ENCODE data around the gene ZSCAN30. TPM values are rescaled to one million over a fixed set of nuclear protein-coding genes. Genes with fewer than 3 reads are reported as not detected.
"Not testable (repeated sequence)": the region's sequence is repeated elsewhere in the genome, so short reads cannot be mapped to it uniquely, and the experiment has no call there.

The ZSCAN30 gene
- total RNA-seq, 1 donor from 2014 or later = 19.4 TPM

GRCh38 chr18:35236571-35237363 is 53.3 kb downstream of the ZSCAN30 start:
- intact Hi-C loops (cut with DNase I) = no loop called here
- Histone ChIP-seq H3K9me3 (no peaks in the 10 kb centered on the region), H3K27me3 (no peaks in the 10 kb centered on the region), H3K4me3 (no peak overlapping the region), H3K4me1 (peaks cover 7% of the 10 kb centered on the region), H3K36me3 (no peaks in the 10 kb centered on the region), H3K27ac (no peak overlapping the region)
- TF ChIP-seq POLR2A (IDR thresholded peaks at IDR 0.05) (no peak), POLR2AphosphoS5 (IDR thresholded peaks at IDR 0.05; ENCODE audit: insufficient read depth in 1 of 2, low read depth in 1 of 2) (no peak)
- TF ChIP-seq, protein P1, sequence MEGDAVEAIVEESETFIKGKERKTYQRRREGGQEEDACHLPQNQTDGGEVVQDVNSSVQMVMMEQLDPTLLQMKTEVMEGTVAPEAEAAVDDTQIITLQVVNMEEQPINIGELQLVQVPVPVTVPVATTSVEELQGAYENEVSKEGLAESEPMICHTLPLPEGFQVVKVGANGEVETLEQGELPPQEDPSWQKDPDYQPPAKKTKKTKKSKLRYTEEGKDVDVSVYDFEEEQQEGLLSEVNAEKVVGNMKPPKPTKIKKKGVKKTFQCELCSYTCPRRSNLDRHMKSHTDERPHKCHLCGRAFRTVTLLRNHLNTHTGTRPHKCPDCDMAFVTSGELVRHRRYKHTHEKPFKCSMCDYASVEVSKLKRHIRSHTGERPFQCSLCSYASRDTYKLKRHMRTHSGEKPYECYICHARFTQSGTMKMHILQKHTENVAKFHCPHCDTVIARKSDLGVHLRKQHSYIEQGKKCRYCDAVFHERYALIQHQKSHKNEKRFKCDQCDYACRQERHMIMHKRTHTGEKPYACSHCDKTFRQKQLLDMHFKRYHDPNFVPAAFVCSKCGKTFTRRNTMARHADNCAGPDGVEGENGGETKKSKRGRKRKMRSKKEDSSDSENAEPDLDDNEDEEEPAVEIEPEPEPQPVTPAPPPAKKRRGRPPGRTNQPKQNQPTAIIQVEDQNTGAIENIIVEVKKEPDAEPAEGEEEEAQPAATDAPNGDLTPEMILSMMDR (IDR thresholded peaks at IDR 0.05) = no peak
- no peak for DNase-seq (ENCODE audit: extremely low spot score in 2 of 2)

DNA sequence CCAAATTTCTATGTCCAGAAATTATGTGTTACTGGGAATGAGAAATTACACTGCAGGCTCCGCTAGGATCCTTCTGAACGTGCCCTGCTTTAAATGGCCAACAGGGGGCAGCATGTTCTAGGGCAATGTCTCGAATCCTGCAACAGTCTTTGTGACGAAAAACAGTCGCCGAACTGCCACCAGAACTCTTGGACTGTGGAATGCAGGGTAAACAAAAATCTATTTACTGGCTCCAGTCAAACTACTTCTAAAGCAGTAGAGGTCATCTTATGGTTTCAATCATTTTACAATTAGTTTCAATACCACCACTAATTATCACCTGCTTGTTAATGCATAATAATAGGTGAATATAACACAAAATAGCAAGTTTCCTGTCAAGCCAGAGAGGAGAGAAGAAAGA is 59.0 kb downstream of the ZSCAN30 start:
- intact Hi-C loops (cut with DNase I) = no loop called here
- H3K4me3 ChIP-seq = no peak overlapping the region
- TF ChIP-seq, protein P1 (IDR thresholded peaks at IDR 0.05) = peak; percentile 78 to 89 (median 79)
- TF ChIP-seq POLR2AphosphoS5 (IDR thresholded peaks at IDR 0.05; ENCODE audit: insufficient read depth in 1 of 2, low read depth in 1 of 2) = no peak

DNA sequence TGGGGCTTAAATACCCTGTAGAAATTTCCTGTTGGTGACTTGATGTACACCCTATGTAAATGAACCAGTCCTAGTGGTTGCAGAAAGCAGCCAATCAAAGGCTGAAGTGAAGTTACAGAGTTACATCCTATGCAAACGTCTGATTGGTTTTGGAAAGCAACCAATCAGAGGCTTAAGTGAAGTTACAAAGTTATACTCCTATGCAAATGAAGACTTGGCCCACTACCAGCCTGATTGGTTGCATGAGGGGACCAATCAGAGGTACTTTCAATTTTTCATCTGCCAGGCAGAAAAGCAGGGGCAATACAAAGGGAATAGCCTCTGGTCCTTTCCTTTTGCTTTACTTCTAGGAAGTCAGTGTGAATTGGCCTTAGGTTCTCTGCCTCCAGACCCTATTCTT is 62.8 kb downstream of the ZSCAN30 start:
- Histone ChIP-seq H3K27ac (no peak overlapping the region), H3K9me3 (no peaks in the 10 kb centered on the region), H3K27me3 (no peaks in the 10 kb centered on the region), H3K36me3 (no peaks in the 10 kb centered on the region), H3K4me1 (no peaks in the 10 kb centered on the region), H3K4me3 (no peak overlapping the region)
- intact Hi-C loops (cut with DNase I) = no loop called here
- TF ChIP-seq, protein P1 (IDR thresholded peaks at IDR 0.05) = no peak
- TF ChIP-seq POLR2AphosphoS5 (IDR thresholded peaks at IDR 0.05; ENCODE audit: insufficient read depth in 1 of 2, low read depth in 1 of 2) (no peak), POLR2A (IDR thresholded peaks at IDR 0.05) (no peak)
- no peak for DNase-seq (ENCODE audit: extremely low spot score in 2 of 2)

More for the DNA sequence above, 59.0 kb downstream of the ZSCAN30 start:
- no peaks in the 10 kb centered on the region for H3K4me1 ChIP-seq
- H3K36me3 ChIP-seq = no peaks in the 10 kb centered on the region
- H3K27me3 ChIP-seq = no peaks in the 10 kb centered on the region
- no peak for DNase-seq (ENCODE audit: extremely low spot score in 2 of 2)
- no peak overlapping the region for H3K27ac ChIP-seq
- no peaks in the 10 kb centered on the region for H3K9me3 ChIP-seq

DNA sequence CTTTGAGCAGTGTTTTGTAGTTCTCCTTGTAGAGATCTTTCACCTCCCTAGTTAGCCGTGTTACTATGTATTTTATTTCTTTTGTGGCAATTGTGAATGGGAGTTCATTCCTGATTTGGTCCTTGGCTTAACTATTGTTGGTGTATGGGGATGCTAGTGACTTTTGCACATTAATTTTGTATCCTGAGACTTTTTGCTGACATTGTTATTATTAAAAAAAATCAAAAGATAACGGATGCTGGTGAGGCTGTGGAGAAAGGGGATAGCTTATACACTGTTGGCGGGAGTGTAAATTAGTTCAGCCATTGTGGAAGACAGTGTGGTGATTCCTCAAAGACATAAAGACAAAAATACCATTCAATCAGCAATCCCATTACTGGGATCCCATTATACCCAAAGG is 66.2 kb downstream of the ZSCAN30 start:
- TF ChIP-seq POLR2AphosphoS5 (IDR thresholded peaks at IDR 0.05; ENCODE audit: insufficient read depth in 1 of 2, low read depth in 1 of 2) (no peak), POLR2A (IDR thresholded peaks at IDR 0.05) (no peak)
- TF ChIP-seq, protein P1 (IDR thresholded peaks at IDR 0.05) = no peak
- Histone ChIP-seq H3K27ac (no peak overlapping the region), H3K36me3 (no peaks in the 10 kb centered on the region), H3K27me3 (no peaks in the 10 kb centered on the region), H3K4me3 (no peak overlapping the region), H3K4me1 (no peaks in the 10 kb centered on the region), H3K9me3 (no peaks in the 10 kb centered on the region)
- intact Hi-C loops (cut with DNase I) = no loop called here
- DNase-seq (ENCODE audit: extremely low spot score in 2 of 2) = no peak

DNA sequence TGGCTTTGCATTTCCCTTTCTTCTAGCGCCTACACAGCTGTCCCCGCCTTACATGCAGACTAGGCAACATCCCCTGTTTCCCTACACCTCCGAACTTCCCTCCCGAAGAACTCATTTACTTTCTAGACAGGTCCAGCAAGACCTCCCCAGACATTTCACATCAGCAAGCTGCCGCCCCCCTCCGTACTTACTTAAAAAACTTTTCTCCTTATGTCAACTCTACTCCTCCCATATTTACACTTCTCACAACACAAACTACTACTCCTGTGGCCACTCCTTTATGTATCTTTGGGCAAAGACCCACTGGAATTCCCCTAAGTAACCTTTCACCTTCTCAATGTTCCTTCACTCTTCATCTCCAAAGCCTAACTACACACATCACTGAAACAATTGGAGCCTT is 69.6 kb downstream of the ZSCAN30 start:
- TF ChIP-seq POLR2AphosphoS5 (IDR thresholded peaks at IDR 0.05; ENCODE audit: insufficient read depth in 1 of 2, low read depth in 1 of 2) (no peak), POLR2A (IDR thresholded peaks at IDR 0.05) (no peak)
- TF ChIP-seq, protein P1 (IDR thresholded peaks at IDR 0.05) = no peak
- no peak for DNase-seq (ENCODE audit: extremely low spot score in 2 of 2)
- H3K27me3 ChIP-seq = no peaks in the 10 kb centered on the region
- H3K9me3 ChIP-seq = no peaks in the 10 kb centered on the region
- no peaks in the 10 kb centered on the region for H3K4me1 ChIP-seq
- intact Hi-C loops (cut with DNase I) = no loop called here
- no peak overlapping the region for H3K27ac ChIP-seq
- H3K4me3 ChIP-seq = no peak overlapping the region
- H3K36me3 ChIP-seq = no peaks in the 10 kb centered on the region

- H3K4me3 ChIP-seq; H3K9me3 ChIP-seq; H3K36me3 ChIP-seq; H3K27me3 ChIP-seq; intact Hi-C loops (cut with DNase I); H3K4me1 ChIP-seq; H3K27ac ChIP-seq; DNase-seq (ENCODE audit: extremely low spot score in 2 of 2): not testable (repeated sequence)
These were observed 70.7 kb downstream of the ZSCAN30 start for GRCh38 chr18:35219331-35219730.

GRCh38 chr18:35216611-35217010 is 73.4 kb downstream of the ZSCAN30 start:
- H3K27ac ChIP-seq; DNase-seq (ENCODE audit: extremely low spot score in 2 of 2); intact Hi-C loops (cut with DNase I); H3K9me3 ChIP-seq; H3K36me3 ChIP-seq; H3K27me3 ChIP-seq; H3K4me1 ChIP-seq; H3K4me3 ChIP-seq: not testable (repeated sequence)

All from vagina (tissue), 2 donors.